SK-N-SH (cell line): Measurements from ENCODE around the gene PRKCA. TPM values are rescaled to one million over a fixed set of nuclear protein-coding genes. Genes with fewer than 3 reads are reported as not detected.

Experiments
- CTCF ChIA-PET: fragments of 300-600, 350-600 bp; formaldehyde crosslinking; extraction: SDS; loops from one replicate; lab custom pipeline; 2021; lab: Yijun Ruan, JAX
- POLR2A ChIA-PET: fragments of 350-600 bp; sonication (Branson Sonifier 250); formaldehyde crosslinking; extraction: SDS; loops from one replicate; lab custom pipeline; 2020; ENCODE audit warnings: antibody characterized with exemption, inconsistent platforms; lab: Yijun Ruan, JAX
- DNase-seq: peaks from one replicate; pipeline ENCODE4 v3.0.0; 2012
- H2AFZ ChIP-seq: fragments of 200-600 bp; sonication (generic); 2 replicates; pipeline ENCODE4 v1.8.1; 2016; ENCODE audit warnings: antibody characterized with exemption, mild to moderate bottlenecking, low read depth
- H3F3A ChIP-seq: fragments of 200-600 bp; sonication (generic); replicated peaks from 2 replicates; pipeline ENCODE3; 2016; ENCODE audit warnings: antibody characterized with exemption, mild to moderate bottlenecking; ENCODE audit not compliant: insufficient read depth
- H3K27ac ChIP-seq, 2 experiments: fragments of 200-500 bp in 1 of 2; fragments of 200-600 bp in 1 of 2; sonication (Bioruptor generic) in 1 of 2; sonication (generic), shearing (Covaris generic) in 1 of 2; 2 replicates each; pipeline versions ENCODE4 v1.5.1 to v1.6.1; 2014 to 2016; ENCODE audit warnings: low read depth in 2 of 2, inconsistent platforms in 1 of 2, low read length in 1 of 2, mild to moderate bottlenecking in 1 of 2, mixed read lengths in 1 of 2
- H3K27me3 ChIP-seq: fragments of 200-600 bp; sonication (generic), shearing (Covaris generic); 2 replicates; pipeline ENCODE4 v1.6.1; 2016; ENCODE audit warnings: mixed run types; ENCODE audit not compliant: insufficient read depth
- H3K36me3 ChIP-seq, 2 experiments: fragments of 200-500 bp in 1 of 2; fragments of 200-600 bp in 1 of 2; sonication (Bioruptor generic) in 1 of 2; sonication (generic) in 1 of 2; replicated peaks in 1 of 2; 2 replicates each; pipeline versions ENCODE3 to v1.5.1; 2014 to 2016; ENCODE audit warnings: low read length in 1 of 2, mild to moderate bottlenecking in 1 of 2; ENCODE audit not compliant: insufficient read depth in 2 of 2, control insufficient read depth in 1 of 2
- H3K4me1 ChIP-seq, 2 experiments: fragments of 200-500 bp in 1 of 2; fragments of 200-600 bp in 1 of 2; sonication (Bioruptor generic) in 1 of 2; sonication (generic), shearing (Covaris generic) in 1 of 2; 2 replicates each; pipeline versions ENCODE4 v1.5.1 to v1.6.1; 2014 to 2016; ENCODE audit warnings: low read depth in 1 of 2, low read length in 1 of 2, mixed run types in 1 of 2; ENCODE audit not compliant: insufficient read depth in 2 of 2, control insufficient read depth in 1 of 2
- H3K4me2 ChIP-seq: fragments of 200-600 bp; sonication (generic), shearing (Covaris generic); 2 replicates; pipeline ENCODE4 v1.6.1; 2017; ENCODE audit warnings: mixed run types
- H3K4me3 ChIP-seq, 2 experiments: fragments of 200-500 bp in 1 of 2; fragments of 200-600 bp in 1 of 2; sonication (Bioruptor generic) in 1 of 2; sonication (generic), shearing (Covaris generic) in 1 of 2; 2 replicates each; pipeline versions ENCODE4 v1.5.1 to v1.8.1; 2014 to 2016; ENCODE audit warnings: low read depth in 2 of 2, inconsistent platforms in 1 of 2, low read length in 1 of 2, mild to moderate bottlenecking in 1 of 2, mixed read lengths in 1 of 2, moderate library complexity in 1 of 2
- H3K79me2 ChIP-seq: fragments of 200-600 bp; sonication (generic); 2 replicates; pipeline ENCODE4 v1.8.1; 2017; ENCODE audit warnings: mild to moderate bottlenecking; ENCODE audit not compliant: insufficient read depth
- H3K9ac ChIP-seq: fragments of 200-600 bp; sonication (generic); 2 replicates; pipeline ENCODE4 v1.6.1; 2017; ENCODE audit warnings: mixed run types
- H3K9me2 ChIP-seq: fragments of 200-600 bp; sonication (generic); 2 replicates; pipeline ENCODE4 v1.6.1; 2017; ENCODE audit warnings: mixed run types
- H3K9me3 ChIP-seq: fragments of 200-600 bp; sonication (generic); 2 replicates; pipeline ENCODE4 v1.6.1; 2017; ENCODE audit warnings: mixed run types, mild to moderate bottlenecking, moderate library complexity
- H4K20me1 ChIP-seq: fragments of 200-600 bp; sonication (generic); 2 replicates; pipeline ENCODE4 v1.6.1; 2017; ENCODE audit warnings: mild to moderate bottlenecking, mixed run types; ENCODE audit not compliant: insufficient read depth
- CHD2 ChIP-seq: fragments of 150-350 bp; IDR thresholded peaks from 2 replicates; pipeline ENCODE4 v1.6.1; 2018; ENCODE audit warnings: low read length; ENCODE audit not compliant: partially characterized antibody
- CTCF ChIP-seq: fragments of 200-600 bp; sonication (generic); IDR thresholded peaks from 2 replicates; pipeline ENCODE4 v1.6.1; 2017; ENCODE audit warnings: antibody characterized with exemption, mild to moderate bottlenecking, moderate library complexity
- EZH2phosphoT487 ChIP-seq: fragments of 200-600 bp; sonication (generic); IDR thresholded peaks from 2 replicates; pipeline ENCODE4 v1.6.1; 2017; ENCODE audit warnings: low read depth, mixed run types, mild to moderate bottlenecking, antibody characterized with exemption, moderate library complexity, borderline replicate concordance
- FOXM1 ChIP-seq: IDR thresholded peaks from 2 replicates; pipeline ENCODE4 v1.4.0; 2012; ENCODE audit warnings: low read depth, mild to moderate bottlenecking
- GABPA ChIP-seq: IDR thresholded peaks from 2 replicates; pipeline ENCODE4 v1.4.0; 2012; ENCODE audit warnings: low read depth, mild to moderate bottlenecking
- IRF3 ChIP-seq: fragments of 150-350 bp; IDR thresholded peaks from 2 replicates; pipeline ENCODE4 v1.6.1; 2016; ENCODE audit warnings: mild to moderate bottlenecking, low read depth, low read length
- JUND ChIP-seq: IDR thresholded peaks from 2 replicates; pipeline ENCODE4 v1.4.0; 2012
- MAX ChIP-seq: IDR thresholded peaks from 2 replicates; pipeline ENCODE4 v1.4.0; 2012; ENCODE audit warnings: low read depth
- MXI1 ChIP-seq: IDR thresholded peaks from 2 replicates; pipeline ENCODE4 v1.6.1; 2012; ENCODE audit warnings: mild to moderate bottlenecking, low read depth, low read length, improper control_type of control experiment
- NFIC ChIP-seq: IDR thresholded peaks from 2 replicates; pipeline ENCODE4 v1.4.0; 2012; ENCODE audit warnings: borderline replicate concordance
- NRF1 ChIP-seq: IDR thresholded peaks from 2 replicates; pipeline ENCODE4 v1.6.1; 2012; ENCODE audit warnings: low read depth, mild to moderate bottlenecking, low read length
- PBX3 ChIP-seq: IDR thresholded peaks from 2 replicates; pipeline ENCODE4; 2012
- POLR2AphosphoS5 ChIP-seq: IDR thresholded peaks from 2 replicates; pipeline ENCODE4 v1.6.1; 2012; ENCODE audit warnings: low read depth, low read length
- RCOR1 ChIP-seq: fragments of 150-350 bp; IDR thresholded peaks from 2 replicates; pipeline ENCODE4 v1.6.1; 2017; ENCODE audit warnings: antibody characterized with exemption, low read length
- SIN3A ChIP-seq: IDR thresholded peaks from 2 replicates; pipeline ENCODE4 v1.6.1; 2012; ENCODE audit warnings: low read depth, mild to moderate bottlenecking, low read length, moderate library complexity, borderline replicate concordance
- SMC3 ChIP-seq: IDR thresholded peaks from 2 replicates; pipeline ENCODE4 v1.6.1; 2012; ENCODE audit warnings: low read depth, low read length, improper control_type of control experiment
- TEAD4 ChIP-seq: IDR thresholded peaks from 2 replicates; pipeline ENCODE4 v1.4.0; 2012; ENCODE audit warnings: mild to moderate bottlenecking, borderline replicate concordance; ENCODE audit not compliant: insufficient read depth
- USF1 ChIP-seq: IDR thresholded peaks from 2 replicates; pipeline ENCODE4 v1.4.0; 2012; ENCODE audit warnings: low read depth, borderline replicate concordance
- USF2 ChIP-seq: fragments of 150-350 bp; IDR thresholded peaks from 2 replicates; pipeline ENCODE4 v1.6.1; 2017; ENCODE audit warnings: antibody characterized with exemption, low read length, low read depth, borderline replicate concordance
- ZBTB33 ChIP-seq: IDR thresholded peaks from 2 replicates; pipeline ENCODE4 v1.4.0; 2012; ENCODE audit warnings: low read depth, borderline replicate concordance
- WGBS: methylation state at CpG from one replicate; pipeline ENCODE4 v1.1.6; 2017; ENCODE audit warnings: low lambda C conversion rate; 5-methylcytosine and 5-hydroxymethylcytosine counted together
- polyA plus RNA-seq, 3 experiments: library from polyadenylated mRNA; depleted of rRNA; stranded (reverse); fragments of >200 nt; gene quantifications; 2 replicates each; pipeline ENCODE4 v1.2.3, GENCODE V29; 2012

Gene PRKCA
- polyA plus RNA-seq, 1 of the 3 experiments (the other 2 are of a cell fraction): 108 TPM

- Histone ChIP-seq H3F3A (peaks cover 50% of the 10 kb centered on the region), H3K27ac (peak overlapping the region in 1 of 2 experiments; percentile 94; a peak in 1 of 4 replicates), H2AFZ (no peak overlapping the region), H3K9ac (no peak overlapping the region), H3K79me2 (peaks cover 89% of the 10 kb centered on the region), H3K9me2 (no peaks in the 10 kb centered on the region), H3K9me3 (no peaks in the 10 kb centered on the region), H3K4me2 (no peak overlapping the region), H3K4me3 (no peak overlapping the region), H4K20me1 (peaks cover 4% of the 10 kb centered on the region; the same call in 1 of the 2 replicates), H3K4me1 (peaks cover 20 to 50% of the 10 kb centered on the region in 2 experiments), H3K36me3 (peaks cover 4 to 40% of the 10 kb centered on the region in 2 experiments), H3K27me3 (no peaks in the 10 kb centered on the region)
- CTCF ChIA-PET: interaction anchor here (1.2 to 1.6 kb wide), 2 partner anchors 46 to 179 kb away, joined by 3 to 4 read pairs; no protein-coding TSS in a partner anchor
- TF ChIP-seq JUND (no peak), MXI1 (no peak), SIN3A (no peak), CHD2 (no peak), SMC3 (no peak), TEAD4 (no peak), GABPA (no peak), NFIC (no peak), CTCF (no peak), MAX (no peak), POLR2AphosphoS5 (no peak), IRF3 (no peak), ZBTB33 (no peak), EZH2phosphoT487 (no peak), RCOR1 (no peak), PBX3 (no peak), NRF1 (no peak), USF2 (no peak), USF1 (no peak), FOXM1 (no peak)
- 97% methylated on average over 2 of the region's 2 CpGs for WGBS
- no peak for DNase-seq
- POLR2A ChIA-PET: interaction anchor here (0.6 kb wide), 1 partner anchor 11 kb away, joined by 4 read pairs; no protein-coding TSS in a partner anchor
These were observed 192.6 kb downstream of the PRKCA start for GRCh38 chr17:66495035-66495434.
